HG03139 (cell line): ENCODE results near the gene CAT.

Experiments used
- ATAC-seq: cut with Tn5 transposase; IDR thresholded peaks from one replicate; pipeline ENCODE4 v1.9.1; 2021; ENCODE audit not compliant: unreplicated experiment

CAT gene

DNA sequence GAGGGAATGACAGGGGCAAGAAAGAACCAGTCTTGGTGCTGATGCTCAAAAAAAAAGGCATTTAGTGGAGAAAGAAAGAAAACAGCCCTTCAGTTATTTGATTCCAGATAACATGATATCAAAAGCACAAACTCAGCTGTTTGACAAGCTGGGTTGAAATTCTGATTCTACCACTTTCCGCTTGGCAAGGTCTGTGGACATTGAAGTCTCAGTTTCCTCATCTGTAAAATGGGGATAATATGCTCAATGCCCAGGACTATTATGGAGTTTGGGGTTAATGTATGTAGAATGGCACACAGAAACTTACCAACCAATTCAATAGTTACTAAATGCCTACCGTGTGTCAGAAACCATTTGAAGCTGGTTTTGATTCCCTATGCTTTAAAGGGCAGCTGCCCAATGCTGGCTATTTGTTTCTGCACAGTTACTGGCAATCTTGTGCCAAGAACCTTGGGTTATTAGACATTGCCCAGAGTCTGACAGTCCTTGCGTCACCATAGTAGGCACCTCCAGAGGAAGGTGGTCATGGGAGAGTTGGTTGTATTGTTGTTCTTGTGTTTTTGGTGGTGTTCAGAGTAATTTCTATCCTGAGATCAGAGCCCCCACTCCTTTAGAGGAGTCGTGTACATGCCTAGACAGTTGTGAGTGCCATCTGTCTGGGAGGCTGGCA lies 55.3 kb downstream of the CAT start:
- ATAC-seq, result no peak

DNA sequence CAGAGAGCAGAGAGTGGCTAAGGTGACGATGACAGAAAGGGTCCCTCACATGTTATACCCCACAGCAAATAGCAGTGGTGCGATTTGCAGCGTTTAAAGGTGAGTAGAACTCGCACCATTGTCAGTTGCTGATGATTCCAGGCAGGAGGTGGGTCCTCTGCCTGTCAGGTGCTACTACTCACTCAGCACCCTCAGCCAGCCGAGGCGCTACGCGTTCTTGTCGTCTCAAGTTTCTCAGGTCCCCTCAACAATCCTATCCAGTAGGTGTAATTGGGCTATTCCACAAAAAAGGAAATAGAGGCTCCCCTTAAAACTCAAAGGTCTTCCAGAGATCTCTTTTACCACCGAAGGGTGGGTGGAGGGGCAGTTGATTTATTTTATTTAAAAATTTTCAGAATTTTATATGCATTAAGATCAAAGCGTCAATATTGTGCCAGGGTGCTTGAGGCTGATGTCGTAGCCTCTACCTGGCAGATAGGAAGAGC lies 56.5 kb downstream of the CAT start:
- ATAC-seq, result no peak

DNA sequence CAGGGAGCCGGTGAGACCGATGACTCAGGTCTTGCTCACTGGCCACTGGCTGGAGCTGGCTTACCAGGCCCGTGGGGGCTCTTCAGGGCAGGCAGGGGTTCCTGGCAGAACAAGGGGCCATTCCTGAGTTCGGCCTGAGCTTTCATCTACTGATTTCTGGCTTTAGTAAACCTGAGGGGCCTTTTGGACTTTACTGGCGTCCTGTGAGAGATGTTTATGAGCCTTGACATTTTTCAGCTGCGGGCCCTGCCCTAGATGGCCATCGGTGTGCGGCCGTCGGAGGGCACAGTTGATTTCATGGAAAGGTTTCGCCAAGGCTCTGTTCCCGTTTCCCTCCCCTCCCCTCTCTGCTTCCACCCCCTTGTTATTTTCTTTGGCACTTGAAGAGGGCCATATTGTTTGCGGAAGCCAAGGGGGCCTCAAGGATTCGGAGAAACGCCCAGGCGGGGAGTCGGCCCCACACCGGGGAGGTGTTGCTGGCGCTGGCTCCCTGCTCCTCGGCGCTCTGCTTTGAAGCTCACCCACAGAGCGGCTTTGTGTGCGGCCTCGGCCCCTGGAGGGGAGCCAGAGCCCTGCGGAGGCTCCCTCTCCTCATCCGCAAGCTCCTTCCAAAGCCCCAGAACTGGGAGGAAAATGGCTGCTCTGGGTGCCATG lies 57.1 kb downstream of the CAT start:
- ATAC-seq, result no peak

DNA sequence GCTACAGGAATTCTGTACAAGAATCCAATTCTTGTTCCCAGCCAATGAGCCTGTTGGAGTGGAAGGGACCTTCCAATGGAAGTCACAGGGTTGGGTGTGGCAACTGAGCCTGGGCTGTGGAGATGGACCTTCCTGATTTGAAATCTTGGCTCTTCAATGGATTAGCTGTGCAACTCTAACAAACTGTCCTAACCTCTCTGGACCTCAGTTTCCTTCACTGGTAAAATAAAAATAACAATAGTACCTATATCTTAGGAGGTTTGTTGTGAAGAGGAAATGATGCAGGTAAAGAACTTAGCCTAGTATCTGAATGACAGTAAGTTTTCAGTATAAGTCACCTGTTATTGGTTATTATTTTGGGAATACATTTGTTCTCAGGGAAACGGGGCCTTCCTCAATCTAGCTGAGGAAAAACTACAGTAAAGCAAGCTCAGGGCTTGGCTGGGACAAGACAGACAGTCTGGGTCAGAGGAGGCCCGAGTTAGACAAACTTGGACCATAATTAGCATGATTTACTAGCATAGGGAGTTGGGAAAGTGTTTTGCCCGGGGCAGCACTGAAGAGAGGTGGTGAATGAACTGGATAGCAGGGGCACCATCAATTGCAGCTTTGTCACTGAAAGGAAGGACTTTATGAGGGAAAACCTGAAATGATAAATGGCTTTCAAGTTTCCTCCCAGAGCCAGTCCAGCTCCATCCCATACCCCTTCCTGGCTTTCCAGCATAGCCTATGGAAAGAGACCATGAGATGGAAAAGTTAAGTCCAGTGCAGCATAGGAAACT lies 61.2 kb downstream of the CAT start:
- no peak for ATAC-seq

DNA sequence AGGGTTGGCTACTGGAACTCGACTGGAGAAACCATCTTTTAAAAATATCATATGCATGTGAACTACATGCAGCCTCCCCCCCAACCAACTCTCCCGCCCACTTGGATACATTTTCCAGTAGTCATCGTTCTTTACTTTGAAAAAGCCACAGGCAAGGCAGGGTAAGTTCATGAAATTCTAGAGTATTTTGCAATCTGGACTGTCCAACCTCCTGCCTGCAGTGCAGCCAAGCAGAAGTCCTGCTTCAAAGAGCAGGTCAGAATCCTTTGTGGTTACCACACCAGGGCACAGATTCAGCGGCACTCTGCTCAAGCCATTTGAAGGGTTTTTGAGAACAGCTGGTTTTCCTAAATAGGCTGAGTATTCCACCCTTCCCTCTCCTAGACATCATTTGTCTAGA lies 62.8 kb downstream of the CAT start:
- no peak for ATAC-seq

DNA sequence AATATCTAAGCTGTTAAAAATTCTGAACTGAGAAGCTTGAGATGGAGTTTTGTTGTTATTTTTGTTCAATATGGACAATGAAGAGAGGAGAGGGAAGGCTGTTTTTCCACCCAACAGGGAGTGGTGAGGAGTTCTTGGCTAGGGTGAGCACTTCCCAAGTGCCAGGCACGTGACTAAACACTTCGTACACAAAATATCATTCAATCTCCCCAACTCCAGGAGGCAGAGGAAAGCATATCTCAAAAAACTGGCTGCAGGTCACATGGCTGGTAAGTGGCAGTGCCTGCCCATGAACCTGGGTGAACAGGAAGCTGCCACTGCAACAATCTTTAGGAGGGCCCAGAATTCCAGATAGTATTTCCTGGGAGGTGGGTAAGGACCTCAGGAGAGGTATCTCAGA lies 63.2 kb downstream of the CAT start:
- no peak for ATAC-seq

DNA sequence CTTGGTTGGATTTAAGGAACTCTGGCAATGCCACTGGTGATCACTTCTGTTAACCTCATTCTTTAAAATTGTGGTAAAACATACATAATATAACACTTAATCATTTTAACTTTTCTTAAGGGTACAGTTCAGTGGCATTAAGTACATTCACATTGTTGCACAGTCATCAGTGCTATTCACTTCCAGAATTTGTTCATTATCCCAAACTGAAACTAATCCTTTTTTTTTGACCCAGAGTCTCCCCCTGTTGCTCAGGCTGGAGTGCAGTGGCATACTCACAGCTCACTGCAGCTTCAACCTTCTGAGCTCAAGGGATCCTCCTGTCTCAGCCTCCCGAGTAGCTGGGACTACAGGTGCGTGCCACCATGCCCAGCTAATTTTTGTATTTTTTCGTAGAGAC lies 64.2 kb downstream of the CAT start:
- ATAC-seq, result no peak

DNA sequence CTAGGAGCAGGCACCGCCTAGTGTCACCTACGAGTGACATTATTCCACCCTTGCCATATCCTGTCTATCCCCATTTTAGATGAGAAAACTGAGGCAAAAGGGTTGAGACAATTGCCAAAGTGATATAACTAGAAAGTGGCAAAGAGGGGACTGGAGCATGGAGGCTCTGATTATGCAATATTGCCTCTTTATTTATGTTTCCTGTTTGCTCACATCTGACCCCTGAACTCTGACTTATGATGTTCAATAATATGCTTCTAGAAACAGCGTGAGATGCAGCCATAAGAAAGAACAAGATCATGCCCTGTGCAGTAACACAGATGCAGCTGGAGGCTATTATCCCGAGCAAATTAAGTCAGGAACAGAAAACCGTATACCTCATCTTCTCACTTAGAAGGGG lies 67.1 kb downstream of the CAT start:
- no peak for ATAC-seq

DNA sequence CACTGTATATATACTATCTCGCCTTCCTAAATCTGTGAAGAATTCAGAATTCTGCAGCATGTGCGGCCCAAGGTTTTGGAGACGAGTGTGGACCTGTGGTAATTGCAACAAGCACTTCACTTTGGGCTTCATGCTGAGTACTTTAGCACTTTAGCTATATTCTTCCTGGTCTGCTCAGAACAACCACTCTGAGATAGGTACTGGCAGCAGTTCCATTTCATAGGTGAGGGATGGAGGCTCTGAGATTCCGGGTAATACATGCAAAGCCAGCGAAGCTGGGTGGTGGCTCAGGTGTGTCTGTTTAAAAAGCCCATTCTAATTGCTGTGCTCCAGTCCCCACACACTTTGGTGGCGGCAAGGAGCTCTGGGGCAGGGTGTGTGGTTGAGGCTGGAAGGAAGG lies 68.4 kb downstream of the CAT start:
- ATAC-seq, result no peak

DNA sequence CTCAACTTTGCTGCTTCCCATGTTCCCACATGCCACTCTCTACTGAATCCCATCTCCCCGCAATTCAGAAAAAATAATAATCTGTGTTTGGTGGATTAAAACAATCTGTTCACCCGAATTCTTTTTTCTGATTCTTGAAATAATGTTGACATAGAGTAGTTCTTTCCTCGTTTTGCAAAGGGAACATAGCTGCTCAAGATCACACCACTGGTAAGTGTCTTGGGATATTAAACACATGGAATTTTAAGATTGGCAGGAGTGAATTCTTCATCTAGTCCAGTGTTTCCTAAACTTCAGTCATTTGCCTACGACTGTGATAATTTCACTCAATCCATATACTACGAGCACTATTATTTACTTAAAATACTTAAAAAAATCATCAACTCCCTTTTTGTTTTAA lies 68.9 kb downstream of the CAT start:
- ATAC-seq, result no peak

DNA sequence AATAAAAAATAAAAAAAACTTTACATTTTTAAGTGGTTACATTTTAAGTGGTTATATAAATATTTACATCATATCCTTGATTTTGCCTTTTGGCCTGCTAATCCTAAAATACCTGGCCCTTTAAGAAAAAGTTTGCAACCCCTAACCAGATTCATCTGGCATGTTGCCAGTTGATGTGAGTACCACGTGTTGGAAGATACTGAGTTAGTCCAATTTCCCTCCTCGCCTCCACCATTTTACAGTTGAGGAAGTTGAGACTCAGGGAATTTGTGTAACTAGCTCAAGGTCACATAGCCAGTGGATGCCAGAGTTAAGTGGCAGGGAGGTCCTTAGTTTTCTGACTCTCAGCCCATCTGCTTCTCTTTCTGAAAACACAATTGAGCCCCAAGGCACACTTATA lies 69.8 kb downstream of the CAT start:
- no peak for ATAC-seq

DNA sequence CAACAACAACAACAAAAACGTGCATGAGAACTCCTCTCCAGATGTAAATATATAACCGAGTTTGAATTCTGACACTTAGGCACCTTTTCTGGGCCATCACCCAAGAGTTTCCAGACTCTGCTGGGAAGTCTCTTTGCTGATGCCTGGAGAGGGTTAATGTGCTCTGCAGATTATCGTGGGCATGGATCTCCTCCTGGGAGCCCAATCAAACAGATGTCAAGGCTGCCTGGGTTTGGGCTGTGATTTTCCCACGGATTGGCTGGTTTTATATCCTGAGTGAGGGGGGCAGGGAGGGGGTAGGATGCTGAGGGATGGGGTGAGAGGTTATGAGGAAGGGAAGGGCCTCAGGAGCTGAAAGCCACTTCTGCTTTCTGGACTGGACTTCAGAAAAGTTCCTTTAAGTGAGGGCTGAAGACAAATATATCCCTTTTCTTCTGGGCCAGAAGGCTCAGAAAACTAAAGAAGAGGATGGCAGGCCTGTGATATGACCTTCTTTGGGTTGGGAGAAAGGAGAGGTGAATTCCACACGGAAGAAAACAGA lies 70.7 kb downstream of the CAT start:
- no peak for ATAC-seq

DNA sequence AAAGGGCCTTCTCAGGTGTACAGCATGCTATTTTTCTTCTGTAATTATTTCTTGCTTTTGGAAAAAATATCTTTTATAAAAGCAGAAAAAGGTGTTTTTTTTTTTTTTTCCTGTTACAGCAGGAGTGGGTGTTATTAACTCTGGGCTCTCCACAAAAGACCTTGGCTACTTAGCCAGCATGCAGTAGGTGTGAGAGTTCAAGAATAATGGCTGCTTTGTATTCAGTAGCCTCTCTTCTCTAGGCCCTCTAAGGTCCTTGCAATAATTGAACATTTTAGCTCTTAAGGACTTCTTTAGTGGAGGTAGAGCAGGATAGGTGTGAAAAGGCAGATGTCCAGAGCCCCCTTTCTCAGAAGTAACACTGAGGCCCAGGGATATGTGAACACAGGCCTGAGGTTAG lies 71.5 kb downstream of the CAT start:
- ATAC-seq, result no peak

DNA sequence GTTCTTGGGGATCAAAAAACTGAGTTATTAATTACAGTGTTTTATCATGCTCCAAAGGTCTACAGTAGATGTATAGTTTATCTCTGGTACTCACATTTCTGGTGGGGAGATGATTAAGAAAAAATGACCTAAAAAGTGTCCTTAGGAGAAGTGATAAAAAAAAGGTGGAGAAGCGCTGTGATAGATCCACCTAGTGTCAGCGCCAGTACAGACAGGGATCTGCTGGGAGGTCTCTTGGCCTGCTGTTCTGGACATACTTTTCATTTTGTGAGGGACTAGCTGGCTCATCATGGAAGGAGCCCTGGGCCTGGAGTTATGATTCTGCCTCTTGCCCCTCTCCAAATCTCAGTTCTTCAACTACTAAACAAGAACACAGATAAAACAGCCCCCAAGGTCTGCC lies 71.9 kb downstream of the CAT start:
- ATAC-seq, result no peak

DNA sequence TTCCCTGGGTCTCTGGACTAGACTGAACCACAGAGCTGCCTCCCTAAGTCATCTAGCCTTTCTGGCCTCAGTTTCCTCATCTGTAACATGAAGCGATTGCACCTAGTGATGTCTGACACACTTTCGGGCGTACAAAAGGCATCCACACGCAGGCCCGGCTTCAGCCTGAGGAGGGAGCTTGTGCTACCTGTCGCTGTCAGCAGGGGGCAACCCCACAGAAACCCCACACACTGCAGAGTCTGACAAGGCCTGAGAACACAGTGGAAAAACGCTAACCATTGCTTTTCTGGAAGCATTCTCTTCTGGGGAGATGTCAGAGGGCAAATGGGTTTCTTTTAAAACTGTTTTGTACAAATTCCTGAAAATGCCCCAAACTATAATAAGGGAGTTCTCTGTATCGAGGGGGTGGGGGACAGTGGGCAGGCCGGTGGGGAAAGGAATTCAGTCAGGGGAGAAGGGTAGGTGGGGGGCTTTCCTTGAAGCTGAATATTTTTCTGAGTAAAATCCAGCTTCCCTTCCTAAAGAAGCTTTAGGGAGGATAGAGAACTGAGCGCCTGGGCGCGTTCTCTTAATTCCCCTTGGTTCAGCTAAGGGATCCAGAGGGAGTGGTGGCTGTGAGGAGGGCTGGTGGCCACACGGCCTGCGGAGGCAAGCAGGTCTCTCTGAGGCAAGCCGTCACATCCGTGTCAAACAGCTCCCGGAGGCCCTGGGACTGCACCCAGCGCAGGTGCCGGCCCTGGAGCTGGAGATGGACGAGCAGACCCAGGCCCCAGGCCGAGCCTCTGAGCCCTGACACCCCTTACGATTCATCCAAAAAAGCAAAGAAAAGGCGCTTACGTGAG lies 74.3 kb downstream of the CAT start:
- ATAC-seq, result peak; percentile 60

DNA sequence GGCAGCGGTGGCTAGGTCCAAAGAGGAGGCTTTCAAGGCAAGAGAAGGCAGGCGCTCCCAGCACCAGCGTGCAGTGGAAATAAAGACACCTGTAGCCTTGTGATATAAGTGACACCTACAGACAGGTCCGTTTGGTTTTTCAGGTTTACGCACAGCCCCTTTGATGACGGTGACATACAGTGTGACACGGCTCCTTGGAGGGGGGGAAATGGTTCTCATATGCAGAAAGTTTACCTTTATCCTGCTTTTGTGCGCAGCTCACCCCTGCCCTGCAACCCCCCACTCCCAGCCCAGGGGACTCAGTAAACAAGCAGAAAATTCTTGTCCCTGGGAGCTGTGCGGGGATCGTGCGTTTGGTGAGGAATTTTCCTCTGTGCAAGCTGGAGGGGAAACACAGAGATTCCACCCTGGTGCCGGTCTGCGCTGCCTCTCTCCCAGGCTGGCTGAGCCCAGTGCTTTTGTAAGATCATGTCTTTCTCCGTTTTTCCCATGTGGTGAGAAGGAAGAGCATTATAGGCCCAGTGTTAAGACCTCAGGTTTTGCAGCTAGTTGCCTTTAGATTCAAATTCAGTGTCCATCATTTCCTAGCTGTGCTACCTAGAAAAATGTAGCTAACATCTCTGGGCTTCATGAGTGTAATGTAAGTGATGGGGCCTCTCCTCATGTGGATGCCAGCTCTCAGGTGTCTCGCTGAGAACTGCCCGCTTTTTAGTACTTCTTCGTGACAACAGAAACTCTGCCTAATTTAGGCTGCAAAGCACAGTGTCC lies 75.1 kb downstream of the CAT start, which contains the start of gene ELF5:
Gene ELF5, minus strand, starts transcription at position 113 of the 768 bp plus-strand sequence. CDS start 8,045 bp downstream, outside the sequence.
- no peak for ATAC-seq

DNA sequence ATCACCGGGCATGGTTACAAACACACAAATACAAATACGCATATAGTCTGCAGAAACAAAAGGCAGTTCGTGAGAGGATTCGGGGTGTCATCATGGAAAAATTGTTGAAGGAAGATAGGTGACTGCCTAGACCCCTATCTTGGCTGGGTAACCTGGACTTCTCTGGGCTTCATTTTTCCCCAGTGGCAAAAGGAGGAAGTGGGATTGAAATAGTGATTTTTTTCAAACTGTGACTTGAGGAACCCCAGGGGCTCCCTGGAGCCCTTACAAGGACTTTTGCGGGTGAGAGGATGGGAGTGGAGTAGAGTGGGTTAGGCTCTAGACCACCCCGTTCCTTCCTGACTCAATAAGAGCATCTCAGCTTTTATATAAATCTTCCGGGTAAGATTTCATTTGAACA lies 75.9 kb downstream of the CAT start:
- ATAC-seq, result no peak

DNA sequence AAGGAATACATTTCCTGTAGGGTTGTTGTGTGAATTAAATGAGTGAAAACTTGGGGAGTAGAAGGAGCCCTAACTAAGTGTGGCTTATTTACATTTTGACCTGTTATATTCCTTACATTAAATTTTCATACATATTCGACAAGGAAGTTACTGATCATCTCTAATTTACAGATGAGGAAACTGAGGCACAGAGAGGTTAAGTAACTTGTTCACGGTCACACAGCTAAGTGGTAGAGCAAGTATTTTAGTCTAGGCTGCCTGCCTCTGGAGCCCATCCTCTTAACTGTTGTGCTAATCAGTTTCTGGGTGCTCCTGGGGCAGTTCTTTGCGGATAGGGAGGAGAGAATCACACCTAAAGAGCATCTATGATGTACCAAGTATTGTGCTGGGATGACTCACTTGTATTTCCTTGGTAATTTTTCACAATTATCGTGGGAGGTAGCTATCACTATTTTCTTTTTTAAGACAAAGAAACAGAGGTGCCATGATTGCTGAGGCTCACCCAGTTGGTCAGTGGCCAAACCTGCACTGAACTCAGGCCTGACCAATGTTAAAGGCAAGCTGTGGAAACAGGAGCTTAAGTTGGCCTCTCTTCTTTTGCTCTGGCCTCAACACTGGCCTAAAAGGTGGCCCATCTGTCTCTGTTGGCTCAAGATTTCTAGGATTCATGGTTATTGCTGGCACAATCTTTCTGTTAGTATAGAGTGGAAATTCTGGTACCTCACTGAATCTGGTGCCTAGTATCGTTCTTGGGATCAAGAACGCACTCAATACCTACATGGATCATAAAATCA lies 77.7 kb downstream of the CAT start:
- no peak for ATAC-seq

DNA sequence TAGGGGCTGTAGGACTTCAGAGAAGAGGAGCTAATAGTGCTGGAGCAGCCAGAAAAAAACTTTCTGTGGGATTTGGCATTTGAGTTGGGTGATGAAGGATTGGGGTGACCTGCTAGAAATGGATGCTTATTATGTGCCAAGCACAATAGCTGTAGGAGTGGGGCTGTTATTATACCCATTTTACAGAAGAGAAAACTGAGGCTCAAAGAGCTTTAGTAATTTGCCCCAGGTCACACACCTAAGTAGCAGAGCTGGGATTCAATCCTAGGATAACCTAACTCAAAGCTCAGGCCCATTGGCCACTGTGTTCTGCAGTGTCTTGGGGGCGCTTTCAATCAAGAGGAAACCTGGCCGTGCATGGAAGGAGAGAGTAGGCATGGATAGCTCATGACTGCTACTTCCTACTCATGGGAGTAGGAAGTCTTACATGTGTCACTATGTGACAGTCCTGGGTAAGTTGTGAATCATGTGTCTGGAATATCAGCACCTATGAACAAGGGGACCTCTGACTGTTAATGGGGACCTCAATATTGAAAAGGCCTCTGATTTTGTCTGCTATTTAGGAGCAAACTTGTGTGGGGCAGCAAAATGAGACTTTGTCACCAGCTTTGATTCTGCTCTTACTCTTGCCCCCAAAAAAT lies 81.0 kb downstream of the CAT start:
- no peak for ATAC-seq
